ENCODE data around the gene SEMA3E. TPM values are rescaled to one million over a fixed set of nuclear protein-coding genes. Genes with fewer than 3 reads are reported as not detected.

Gene SEMA3E
- total RNA-seq, 2 donors from 2014 or later, result 3.4 to 15.2 TPM

DNA sequence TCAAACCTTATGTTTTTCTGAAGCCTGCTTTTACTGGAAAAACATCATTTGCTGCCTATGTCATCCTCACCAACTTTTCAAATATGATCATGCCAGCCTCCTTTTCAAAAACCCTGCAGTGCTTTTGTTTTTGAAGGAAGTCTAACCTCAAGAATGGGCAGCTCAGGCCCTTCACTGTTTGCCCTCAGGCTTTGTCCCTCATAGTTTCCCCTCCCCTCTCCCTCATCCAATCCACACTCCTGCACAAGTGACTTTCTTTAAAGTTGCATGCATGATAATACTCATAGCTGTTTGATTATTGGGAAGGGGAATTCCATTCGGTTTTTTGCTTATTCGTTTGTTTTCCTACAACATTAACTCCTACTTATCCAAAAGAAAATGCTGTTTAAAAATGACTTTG lies 219.4 kb downstream of the SEMA3E start:
- Histone ChIP-seq H3K4me1 (ENCODE audit: control insufficient read depth in 1 of 2, low read depth in 2 of 2) (no peaks in the 10 kb centered on the region), H3K27ac (no peak overlapping the region), H3K9me3 (no peaks in the 10 kb centered on the region), H3K27me3 (replicated peaks; ENCODE audit: insufficient read depth) (no peaks in the 10 kb centered on the region), H3K4me3 (no peak overlapping the region), H3K36me3 (no peaks in the 10 kb centered on the region)
- DNase-seq (ENCODE audit: low spot score) (no peak), ATAC-seq (ENCODE audit: insufficient number of reproducible peaks, low FRiP score, low read depth) (no peak)
- TF ChIP-seq, protein P1, sequence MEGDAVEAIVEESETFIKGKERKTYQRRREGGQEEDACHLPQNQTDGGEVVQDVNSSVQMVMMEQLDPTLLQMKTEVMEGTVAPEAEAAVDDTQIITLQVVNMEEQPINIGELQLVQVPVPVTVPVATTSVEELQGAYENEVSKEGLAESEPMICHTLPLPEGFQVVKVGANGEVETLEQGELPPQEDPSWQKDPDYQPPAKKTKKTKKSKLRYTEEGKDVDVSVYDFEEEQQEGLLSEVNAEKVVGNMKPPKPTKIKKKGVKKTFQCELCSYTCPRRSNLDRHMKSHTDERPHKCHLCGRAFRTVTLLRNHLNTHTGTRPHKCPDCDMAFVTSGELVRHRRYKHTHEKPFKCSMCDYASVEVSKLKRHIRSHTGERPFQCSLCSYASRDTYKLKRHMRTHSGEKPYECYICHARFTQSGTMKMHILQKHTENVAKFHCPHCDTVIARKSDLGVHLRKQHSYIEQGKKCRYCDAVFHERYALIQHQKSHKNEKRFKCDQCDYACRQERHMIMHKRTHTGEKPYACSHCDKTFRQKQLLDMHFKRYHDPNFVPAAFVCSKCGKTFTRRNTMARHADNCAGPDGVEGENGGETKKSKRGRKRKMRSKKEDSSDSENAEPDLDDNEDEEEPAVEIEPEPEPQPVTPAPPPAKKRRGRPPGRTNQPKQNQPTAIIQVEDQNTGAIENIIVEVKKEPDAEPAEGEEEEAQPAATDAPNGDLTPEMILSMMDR (IDR thresholded peaks at IDR 0.05), result no peak

DNA sequence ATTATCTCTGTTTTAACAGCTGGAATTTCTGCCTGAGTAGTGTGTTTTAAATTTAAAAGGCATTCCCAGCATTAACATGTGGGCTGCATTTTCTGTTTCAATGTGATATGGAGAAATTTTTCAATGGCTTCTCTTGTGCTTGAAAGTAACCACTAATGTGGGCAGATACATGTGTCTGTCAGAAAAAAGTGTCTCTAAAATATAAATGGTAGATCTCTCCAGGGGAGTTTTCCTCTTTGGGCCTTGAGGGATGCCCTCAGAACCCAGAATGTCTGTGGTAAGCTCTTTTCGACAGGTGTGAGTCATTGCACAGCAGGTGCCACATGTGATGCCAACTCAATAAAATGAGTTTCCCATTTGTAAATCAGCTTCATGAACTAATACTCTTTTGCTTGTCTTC lies 221.1 kb downstream of the SEMA3E start:
- no peaks in the 10 kb centered on the region for H3K4me1 ChIP-seq (ENCODE audit: control insufficient read depth in 1 of 2, low read depth in 2 of 2)
- H3K4me3 ChIP-seq, result no peak overlapping the region
- H3K27me3 ChIP-seq (replicated peaks; ENCODE audit: insufficient read depth), result no peaks in the 10 kb centered on the region
- TF ChIP-seq, protein P1 (IDR thresholded peaks at IDR 0.05), result no peak
- no peak for DNase-seq (ENCODE audit: low spot score)
- no peaks in the 10 kb centered on the region for H3K36me3 ChIP-seq
- no peak for ATAC-seq (ENCODE audit: insufficient number of reproducible peaks, low FRiP score, low read depth)
- no peak overlapping the region for H3K27ac ChIP-seq
- no peaks in the 10 kb centered on the region for H3K9me3 ChIP-seq

DNA sequence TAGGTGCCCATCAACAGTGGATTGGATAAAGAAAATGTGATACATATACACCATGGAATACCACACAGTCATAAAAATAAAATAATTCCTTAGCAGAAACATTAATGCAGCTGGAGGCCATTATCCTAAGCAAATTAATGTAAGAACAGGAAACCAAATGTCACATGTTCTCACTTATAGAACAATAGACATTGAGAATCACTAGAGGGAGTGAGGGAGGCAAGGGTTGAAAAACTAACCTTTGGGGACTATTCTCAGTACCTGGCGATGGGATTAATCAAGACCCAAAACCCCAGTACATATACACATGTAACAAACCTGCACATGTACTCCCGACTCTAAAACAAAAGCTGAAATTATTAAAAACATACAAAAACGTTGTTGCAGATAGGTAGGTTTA lies 222.6 kb downstream of the SEMA3E start:
- DNase-seq (ENCODE audit: low spot score), result no peak
- no peak overlapping the region for H3K27ac ChIP-seq
- no peak overlapping the region for H3K4me3 ChIP-seq
- TF ChIP-seq, protein P1 (IDR thresholded peaks at IDR 0.05), result no peak
- no peaks in the 10 kb centered on the region for H3K36me3 ChIP-seq
- ATAC-seq (ENCODE audit: insufficient number of reproducible peaks, low FRiP score, low read depth), result no peak
- no peaks in the 10 kb centered on the region for H3K9me3 ChIP-seq
- H3K4me1 ChIP-seq (ENCODE audit: control insufficient read depth in 1 of 2, low read depth in 2 of 2), result no peaks in the 10 kb centered on the region
- no peaks in the 10 kb centered on the region for H3K27me3 ChIP-seq (replicated peaks; ENCODE audit: insufficient read depth)

DNA sequence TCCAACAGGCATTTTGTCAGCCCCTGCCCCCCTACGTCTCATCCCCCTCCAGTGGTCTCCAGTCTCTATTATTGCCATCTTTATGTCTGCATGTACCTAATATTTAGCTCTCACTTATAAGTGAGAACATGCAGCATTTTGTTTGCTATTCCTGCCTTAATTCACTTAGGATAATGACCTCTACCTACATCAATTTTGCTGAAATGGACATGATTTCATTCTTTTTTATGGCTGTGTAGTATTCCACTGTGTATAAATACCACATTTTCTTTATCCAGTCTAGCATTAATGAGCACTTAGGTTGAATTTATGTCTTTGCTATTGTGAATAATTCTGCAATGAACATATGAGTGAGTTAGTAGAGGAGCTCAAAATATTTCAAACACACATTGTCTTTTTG lies 229.9 kb downstream of the SEMA3E start:
- no peak for ATAC-seq (ENCODE audit: insufficient number of reproducible peaks, low FRiP score, low read depth)
- DNase-seq (ENCODE audit: low spot score), result no peak
- TF ChIP-seq, protein P1 (IDR thresholded peaks at IDR 0.05), result no peak
- no peak overlapping the region for H3K27ac ChIP-seq
- H3K36me3 ChIP-seq, result no peaks in the 10 kb centered on the region
- no peaks in the 10 kb centered on the region for H3K9me3 ChIP-seq
- no peaks in the 10 kb centered on the region for H3K27me3 ChIP-seq (replicated peaks; ENCODE audit: insufficient read depth)
- H3K4me1 ChIP-seq (ENCODE audit: control insufficient read depth in 1 of 2, low read depth in 2 of 2), result no peaks in the 10 kb centered on the region
- no peak overlapping the region for H3K4me3 ChIP-seq

DNA sequence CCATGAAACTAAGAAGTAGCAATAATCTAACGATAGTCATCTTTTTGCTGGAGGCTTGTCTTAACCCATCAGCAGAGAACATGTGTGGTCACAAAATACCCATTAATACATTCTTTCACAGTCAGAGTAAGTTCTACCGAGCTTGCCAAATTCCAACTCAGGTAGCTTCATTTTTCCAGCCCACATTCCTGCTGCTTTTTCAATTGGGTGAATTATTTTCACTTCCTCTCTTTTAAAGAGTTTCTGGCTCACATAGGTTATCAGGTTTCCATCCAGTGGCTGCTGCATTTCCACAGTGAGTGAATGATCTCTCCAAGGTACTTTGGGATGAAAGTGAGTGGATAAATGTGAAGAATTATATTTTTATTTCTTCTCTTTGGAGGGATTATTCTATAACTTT lies 233.1 kb downstream of the SEMA3E start:
- TF ChIP-seq, protein P1 (IDR thresholded peaks at IDR 0.05), result no peak
- Histone ChIP-seq H3K27ac (no peak overlapping the region), H3K4me3 (no peak overlapping the region), H3K27me3 (replicated peaks; ENCODE audit: insufficient read depth) (no peaks in the 10 kb centered on the region), H3K9me3 (no peaks in the 10 kb centered on the region), H3K4me1 (ENCODE audit: control insufficient read depth in 1 of 2, low read depth in 2 of 2) (no peaks in the 10 kb centered on the region), H3K36me3 (no peaks in the 10 kb centered on the region)
- ATAC-seq (ENCODE audit: insufficient number of reproducible peaks, low FRiP score, low read depth) (no peak), DNase-seq (ENCODE audit: low spot score) (no peak)

All from thoracic aorta (tissue), 2 donors.